ENCODE measurements around the gene RXRA.

The RXRA gene

DNA sequence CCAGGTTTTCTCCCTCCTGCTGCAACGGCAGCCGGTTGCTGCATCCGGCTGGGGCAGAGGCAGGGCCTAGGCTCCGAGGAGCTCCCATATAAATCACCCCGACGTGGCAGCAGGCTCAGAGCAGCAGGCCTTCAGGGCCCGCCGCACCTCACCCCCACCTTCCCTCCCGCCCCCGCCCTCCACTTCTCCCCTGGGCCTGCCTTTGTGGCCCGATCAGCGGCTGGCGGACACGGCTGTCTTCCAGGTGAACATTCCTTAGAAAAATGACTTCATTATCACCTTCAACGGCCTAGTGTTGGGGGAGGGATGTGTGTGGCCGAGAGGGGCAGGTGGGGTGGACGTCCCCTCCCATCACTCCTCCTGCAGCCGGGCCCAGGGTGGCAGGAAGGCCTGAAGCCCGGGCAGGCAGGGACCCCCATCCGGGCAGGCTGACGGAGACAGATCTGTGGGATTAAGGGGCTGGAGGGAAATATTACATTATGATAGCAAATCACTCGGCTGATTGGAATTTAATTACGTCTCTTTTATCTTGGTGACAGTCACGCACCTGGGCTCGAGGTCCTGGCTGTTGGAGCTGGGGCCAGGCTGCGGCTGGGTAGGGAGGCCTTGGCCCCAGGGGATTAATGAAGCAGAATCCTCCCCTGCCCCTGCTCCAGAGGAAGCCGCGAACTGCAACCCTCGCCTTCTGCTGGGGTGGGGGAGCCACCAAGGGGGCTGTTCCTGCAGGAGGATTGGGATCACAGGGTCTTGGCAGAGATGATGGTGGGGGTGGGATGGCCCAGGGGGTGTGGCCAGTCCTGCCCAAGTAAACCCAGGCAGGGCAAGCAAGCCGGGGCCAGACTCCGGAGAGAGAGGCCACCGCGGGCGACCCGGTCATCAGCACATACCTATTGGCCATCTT lies 38.4 kb upstream of the RXRA start:
- Histone ChIP-seq H3K36me3 (replicated peaks in 1 of 2; ENCODE audit: control insufficient read depth in 2 of 2, insufficient read depth in 2 of 2, low read length in 2 of 2) (no peaks in the 10 kb centered on the region), H3K9me3 (replicated peaks in 1 of 2; ENCODE audit: control insufficient read depth in 2 of 2, insufficient read depth in 1 of 2, low read depth in 1 of 2, low read length in 2 of 2) (peaks cover 0 to 5% of the 10 kb centered on the region in 2 donors), H3K9ac (ENCODE audit: low read depth, low read length, poor library complexity) (no peak overlapping the region), H3K4me2 (ENCODE audit: insufficient read depth, low read length, poor library complexity, severe bottlenecking) (no peak overlapping the region), H2AFZ (ENCODE audit: low read length) (no peak overlapping the region), H3K4me1 (ENCODE audit: control insufficient read depth in 2 of 2, insufficient read depth in 1 of 2, low read depth in 1 of 2, low read length in 2 of 2) (peaks cover 0 to 2% of the 10 kb centered on the region in 2 donors), H4K91ac (ENCODE audit: low read depth, low read length, poor library complexity) (no peak overlapping the region), H2BK12ac (ENCODE audit: low read length) (no peak overlapping the region), H2BK120ac (ENCODE audit: low read depth, low read length) (no peak overlapping the region), H2BK5ac (ENCODE audit: low read length) (no peak overlapping the region), H3K23ac (ENCODE audit: low read depth, low read length, poor library complexity) (no peak overlapping the region), H3K14ac (ENCODE audit: low read length) (no peak overlapping the region), H3K18ac (ENCODE audit: low read length) (peak overlapping the region; percentile 86), H2BK15ac (ENCODE audit: low read length) (peak overlapping the region; percentile 79), H3K4ac (ENCODE audit: low read length) (no peak overlapping the region), H3K4me3 (ENCODE audit: low read length in 2 of 2) (no peak overlapping the region), H3K27me3 (ENCODE audit: control insufficient read depth in 3 of 3, insufficient read depth in 3 of 3, low read depth in 1 of 3, low read length in 3 of 3) (peaks cover 0 to 32% (median 0%) of the 10 kb centered on the region in 3 experiments), H2AK5ac (ENCODE audit: low read depth, low read length) (peak overlapping the region; percentile 14), H3K79me1 (ENCODE audit: low read depth, low read length) (peaks cover 2% of the 10 kb centered on the region), H4K8ac (ENCODE audit: low read depth, low read length) (no peak overlapping the region), H3K27ac (replicated peaks; ENCODE audit: low read length) (no peak overlapping the region)
- no peak for DNase-seq (ENCODE audit: low spot score)
- WGBS, 2 donors (ENCODE audit: extremely low coverage in 2 of 2, insufficient read length in 2 of 2, insufficient replicate concordance in 1 of 2), result no CpG with 5 or more reads among the region's 35 CpGs

GRCh38 chr9:134288746-134289145 lies 37.5 kb upstream of the RXRA start:
- Histone ChIP-seq H3K79me1 (ENCODE audit: low read depth, low read length) (peaks cover 2% of the 10 kb centered on the region), H3K9ac (ENCODE audit: low read depth, low read length, poor library complexity) (no peak overlapping the region), H3K4me1 (ENCODE audit: control insufficient read depth in 2 of 2, insufficient read depth in 1 of 2, low read depth in 1 of 2, low read length in 2 of 2) (peaks cover 5 to 6% of the 10 kb centered on the region in 2 donors), H2AK5ac (ENCODE audit: low read depth, low read length) (no peak overlapping the region), H3K4me3 (ENCODE audit: low read length in 2 of 2) (no peak overlapping the region), H3K14ac (ENCODE audit: low read length) (no peak overlapping the region), H2AFZ (ENCODE audit: low read length) (no peak overlapping the region), H3K18ac (ENCODE audit: low read length) (no peak overlapping the region), H3K27me3 (ENCODE audit: control insufficient read depth in 3 of 3, insufficient read depth in 3 of 3, low read depth in 1 of 3, low read length in 3 of 3) (peaks cover 0 to 38% (median 0%) of the 10 kb centered on the region in 3 experiments), H3K36me3 (replicated peaks in 1 of 2; ENCODE audit: control insufficient read depth in 2 of 2, insufficient read depth in 2 of 2, low read length in 2 of 2) (no peaks in the 10 kb centered on the region), H2BK120ac (ENCODE audit: low read depth, low read length) (no peak overlapping the region), H4K91ac (ENCODE audit: low read depth, low read length, poor library complexity) (no peak overlapping the region), H3K4ac (ENCODE audit: low read length) (no peak overlapping the region), H3K27ac (replicated peaks; ENCODE audit: low read length) (no peak overlapping the region), H4K8ac (ENCODE audit: low read depth, low read length) (no peak overlapping the region), H3K23ac (ENCODE audit: low read depth, low read length, poor library complexity) (no peak overlapping the region), H3K4me2 (ENCODE audit: insufficient read depth, low read length, poor library complexity, severe bottlenecking) (no peak overlapping the region), H2BK5ac (ENCODE audit: low read length) (no peak overlapping the region), H2BK12ac (ENCODE audit: low read length) (no peak overlapping the region), H3K9me3 (replicated peaks in 1 of 2; ENCODE audit: control insufficient read depth in 2 of 2, insufficient read depth in 1 of 2, low read depth in 1 of 2, low read length in 2 of 2) (peaks cover 0 to 5% of the 10 kb centered on the region in 2 donors), H2BK15ac (ENCODE audit: low read length) (no peak overlapping the region)
- no peak for DNase-seq (ENCODE audit: low spot score)
- no CpG with 5 or more reads among the region's 10 CpGs for WGBS, 2 donors (ENCODE audit: extremely low coverage in 2 of 2, insufficient read length in 2 of 2, insufficient replicate concordance in 1 of 2)

GRCh38 chr9:134289241-134289875 lies 36.9 kb upstream of the RXRA start:
- peaks cover 10% of the 10 kb centered on the region in 2 donors for H3K4me1 ChIP-seq (ENCODE audit: control insufficient read depth in 2 of 2, insufficient read depth in 1 of 2, low read depth in 1 of 2, low read length in 2 of 2)
- H2BK5ac ChIP-seq (ENCODE audit: low read length), result no peak overlapping the region
- peaks cover 0 to 5% of the 10 kb centered on the region in 2 donors for H3K9me3 ChIP-seq (replicated peaks in 1 of 2; ENCODE audit: control insufficient read depth in 2 of 2, insufficient read depth in 1 of 2, low read depth in 1 of 2, low read length in 2 of 2)
- no peak overlapping the region for H3K9ac ChIP-seq (ENCODE audit: low read depth, low read length, poor library complexity)
- WGBS, 2 donors (ENCODE audit: extremely low coverage in 2 of 2, insufficient read length in 2 of 2, insufficient replicate concordance in 1 of 2), result no CpG with 5 or more reads among the region's 12 CpGs
- no peak overlapping the region for H3K14ac ChIP-seq (ENCODE audit: low read length)
- H2BK12ac ChIP-seq (ENCODE audit: low read length), result no peak overlapping the region
- H2BK15ac ChIP-seq (ENCODE audit: low read length), result no peak overlapping the region
- H3K36me3 ChIP-seq (replicated peaks in 1 of 2; ENCODE audit: control insufficient read depth in 2 of 2, insufficient read depth in 2 of 2, low read length in 2 of 2), result no peaks in the 10 kb centered on the region
- no peak overlapping the region for H3K4ac ChIP-seq (ENCODE audit: low read length)
- DNase-seq (ENCODE audit: low spot score), result no peak
- H3K23ac ChIP-seq (ENCODE audit: low read depth, low read length, poor library complexity), result no peak overlapping the region
- H3K4me2 ChIP-seq (ENCODE audit: insufficient read depth, low read length, poor library complexity, severe bottlenecking), result no peak overlapping the region
- no peak overlapping the region for H2BK120ac ChIP-seq (ENCODE audit: low read depth, low read length)
- peaks cover 0 to 38% (median 0%) of the 10 kb centered on the region in 3 experiments for H3K27me3 ChIP-seq (ENCODE audit: control insufficient read depth in 3 of 3, insufficient read depth in 3 of 3, low read depth in 1 of 3, low read length in 3 of 3)
- no peak overlapping the region for H2AFZ ChIP-seq (ENCODE audit: low read length)
- no peak overlapping the region for H4K8ac ChIP-seq (ENCODE audit: low read depth, low read length)
- H3K27ac ChIP-seq (replicated peaks; ENCODE audit: low read length), result no peak overlapping the region
- no peak overlapping the region for H3K4me3 ChIP-seq (ENCODE audit: low read length in 2 of 2)
- H2AK5ac ChIP-seq (ENCODE audit: low read depth, low read length), result peak overlapping the region; percentile 26
- H4K91ac ChIP-seq (ENCODE audit: low read depth, low read length, poor library complexity), result no peak overlapping the region
- H3K18ac ChIP-seq (ENCODE audit: low read length), result no peak overlapping the region
- peaks cover 2% of the 10 kb centered on the region for H3K79me1 ChIP-seq (ENCODE audit: low read depth, low read length)

Data from neuronal stem cell (in vitro differentiated cells).